BLaER1 treated with 17β-estradiol and CSF1 and Interleukin-3, amounts not matched to agents 10 nM and 100 nM (cell line): ENCODE data around the gene CAND2.

Source experiments
- H3K27ac ChIP-seq, 11 experiments: shearing (Covaris generic); formaldehyde crosslinking; 2 replicates each; pipeline ENCODE4 v1.8.1; 2022
- H3K27me3 ChIP-seq, 11 experiments: shearing (Covaris generic); formaldehyde crosslinking; 2 replicates each; pipeline ENCODE4 v1.8.1; 2022
- H3K36me3 ChIP-seq, 11 experiments: shearing (Covaris generic); formaldehyde crosslinking; 2 replicates each; pipeline ENCODE4 v1.8.1; 2022
- H3K4me1 ChIP-seq, 10 experiments: shearing (Covaris generic); formaldehyde crosslinking; 2 replicates each; pipeline ENCODE4 v1.8.1; 2022
- H3K4me2 ChIP-seq, 11 experiments: shearing (Covaris generic); formaldehyde crosslinking; 2 replicates each; pipeline ENCODE4 v1.8.1; 2022
- H3K4me3 ChIP-seq, 10 experiments: shearing (Covaris generic); formaldehyde crosslinking; 2 replicates each; pipeline ENCODE4 v1.8.1; 2022
- H3K9ac ChIP-seq, 11 experiments: shearing (Covaris generic); formaldehyde crosslinking; 2 replicates each; pipeline ENCODE4 v1.8.1; 2022
- H3K9me3 ChIP-seq, 11 experiments: shearing (Covaris generic); formaldehyde crosslinking; replicated peaks in 1 of 11; 2 replicates each; pipeline ENCODE4 v1.8.1; 2022
- H4K20me1 ChIP-seq, 11 experiments: shearing (Covaris generic); formaldehyde crosslinking; 2 replicates each; pipeline ENCODE4 v1.8.1; 2022
- Cebpa-rat ChIP-seq, 11 experiments: shearing (Covaris generic); IDR thresholded peaks; 2 replicates each; pipeline ENCODE4 v1.8.1; 2022

CAND2 gene

DNA sequence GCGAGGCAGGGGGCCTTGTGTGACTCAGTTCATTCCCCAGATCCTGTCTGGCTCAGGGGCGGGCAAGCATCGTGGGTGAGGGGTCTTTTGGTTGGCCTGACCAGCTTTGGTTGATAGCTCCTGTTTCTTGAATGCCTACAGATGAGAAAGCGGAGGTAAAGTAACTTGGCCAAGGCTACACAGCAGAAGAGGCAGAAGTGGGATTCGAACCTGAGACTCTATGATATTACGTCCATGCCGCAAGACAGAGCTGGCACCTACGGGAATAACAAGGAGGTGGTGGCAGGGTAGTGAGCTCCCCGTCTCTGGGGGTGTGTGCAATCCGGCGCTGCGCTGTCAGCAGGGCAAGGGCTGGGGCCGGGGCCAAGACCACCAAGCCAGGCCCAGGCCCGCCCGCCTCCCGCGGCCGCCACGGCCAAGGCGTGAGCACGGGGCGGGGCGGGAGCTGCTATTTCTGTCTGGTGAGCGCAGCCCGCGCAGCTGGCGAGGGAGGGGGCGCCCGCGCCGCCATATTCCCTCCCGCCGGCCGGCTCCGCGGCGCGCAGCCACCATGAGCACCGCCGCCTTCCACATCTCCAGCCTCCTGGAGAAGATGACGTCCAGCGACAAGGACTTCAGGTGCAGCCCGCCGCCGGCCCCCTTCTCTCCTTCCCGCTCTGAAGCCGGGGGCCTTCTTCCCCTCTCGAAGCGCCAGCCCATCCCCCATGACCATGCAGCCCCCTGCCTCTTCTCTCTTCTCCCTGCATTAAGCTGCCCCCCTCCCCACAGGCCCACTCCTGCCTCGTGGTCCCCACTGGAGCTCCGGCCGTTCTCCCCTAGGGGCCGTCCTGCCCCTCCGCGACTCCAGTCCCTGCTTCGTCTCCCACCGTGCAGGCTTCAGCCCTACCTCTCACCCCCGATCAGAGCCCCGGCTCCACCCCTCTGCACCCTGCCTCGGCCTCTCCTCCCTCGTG lies at the start of gene CAND2:
Gene CAND2 (plus strand): TSS at position 510 of the 953 bp plus-strand sequence. CDS start 41 bp downstream, at position 551.
- H4K20me1 ChIP-seq, result peaks cover 0 to 8% (median 0%) of the 10 kb centered on the region in 11 experiments; a peak in 1 of 22 replicates
- peaks cover 0 to 12% (median 0%) of the 10 kb centered on the region in 11 experiments; a peak in 6 of 22 replicates for H3K27me3 ChIP-seq
- peak within 1 kb of the TSS; percentile 91 to 99 (median 94) for H3K4me2 ChIP-seq
- H3K27ac ChIP-seq, result peak within 1 kb of the TSS; percentile 33 to 80 (median 59); a peak in 20 of 22 replicates
- H3K9me3 ChIP-seq, result no peaks in the 10 kb centered on the region
- H3K4me3 ChIP-seq, result peak within 1 kb of the TSS; percentile 58 to 72 (median 68)
- H3K9ac ChIP-seq, result peak within 1 kb of the TSS; percentile 69 to 81 (median 75)
- peaks cover 6 to 35% (median 20%) of the 10 kb centered on the region in 10 experiments for H3K4me1 ChIP-seq
- no peak for TF ChIP-seq Cebpa-rat (IDR thresholded peaks at IDR 0.05)
- no peaks in the 10 kb centered on the region for H3K36me3 ChIP-seq

- peaks cover 19 to 30% (median 22%) of the 10 kb centered on the region in 10 experiments for H3K4me1 ChIP-seq
Observed at GRCh38 chr3:12748477-12748876, 48.0 kb upstream of the CAND2 start.

GRCh38 chr3:12750223-12750622 lies 46.3 kb upstream of the CAND2 start:
- no peak for TF ChIP-seq Cebpa-rat (IDR thresholded peaks at IDR 0.05)
- Histone ChIP-seq H3K4me1 (peaks cover 19 to 30% (median 22%) of the 10 kb centered on the region in 10 experiments), H3K27ac (peak overlapping the region in 3 of 11 experiments; percentile 9 to 42 (median 27); a peak in 5 of 22 replicates), H3K4me2 (peak overlapping the region; percentile 34 to 75 (median 57); a peak in 21 of 22 replicates), H4K20me1 (no peaks in the 10 kb centered on the region), H3K36me3 (no peaks in the 10 kb centered on the region), H3K9me3 (no peaks in the 10 kb centered on the region), H3K4me3 (no peak overlapping the region), H3K27me3 (no peaks in the 10 kb centered on the region), H3K9ac (no peak overlapping the region)

More at GRCh38 chr3:12748477-12748876, 48.0 kb upstream of the CAND2 start:
- H3K4me2 ChIP-seq, result 0 out of 22 replicates have a peak overlapping the region, but pooled peaks of 1 of the 11 experiments have one; percentile 45
- no peak overlapping the region for H3K27ac ChIP-seq
- no peaks in the 10 kb centered on the region for H4K20me1 ChIP-seq
- H3K9me3 ChIP-seq, result no peaks in the 10 kb centered on the region
- H3K9ac ChIP-seq, result no peak overlapping the region
- H3K4me3 ChIP-seq, result no peak overlapping the region
- H3K36me3 ChIP-seq, result no peaks in the 10 kb centered on the region
- no peak for TF ChIP-seq Cebpa-rat (IDR thresholded peaks at IDR 0.05)
- no peaks in the 10 kb centered on the region for H3K27me3 ChIP-seq

GRCh38 chr3:12750658-12751071 lies 45.8 kb upstream of the CAND2 start:
- TF ChIP-seq Cebpa-rat (IDR thresholded peaks at IDR 0.05), result no peak
- H3K36me3 ChIP-seq, result no peaks in the 10 kb centered on the region
- H3K4me1 ChIP-seq, result peaks cover 19 to 30% (median 22%) of the 10 kb centered on the region in 10 experiments
- no peaks in the 10 kb centered on the region for H3K27me3 ChIP-seq
- peak overlapping the region in 1 of 11 experiments; percentile 9; a peak in 2 of 22 replicates for H3K27ac ChIP-seq
- no peak overlapping the region for H3K9ac ChIP-seq
- H3K4me3 ChIP-seq, result no peak overlapping the region
- H4K20me1 ChIP-seq, result no peaks in the 10 kb centered on the region
- H3K9me3 ChIP-seq, result no peaks in the 10 kb centered on the region
- peak overlapping the region in 10 of 11 experiments; percentile 34 to 75 (median 56); a peak in 15 of 22 replicates for H3K4me2 ChIP-seq

DNA sequence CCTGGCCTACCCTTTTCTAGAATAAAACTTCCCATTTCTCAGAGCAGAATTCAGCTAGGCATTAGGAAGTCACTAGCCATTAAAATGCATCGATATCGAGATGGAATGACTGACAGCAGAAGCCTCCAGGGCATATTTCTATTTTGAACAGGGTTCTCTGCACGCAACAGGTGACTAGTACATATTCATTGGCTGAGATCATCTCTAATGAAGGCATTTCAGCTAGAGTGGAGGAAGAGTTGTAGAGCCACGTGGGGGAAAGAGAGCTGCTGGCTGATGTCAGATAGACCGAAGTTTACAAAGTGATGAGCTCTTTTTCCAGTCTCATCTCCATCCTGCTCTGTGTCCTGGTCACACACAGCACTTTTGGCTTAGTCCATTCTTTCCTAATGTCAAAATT lies 44.9 kb upstream of the CAND2 start:
- H3K27ac ChIP-seq, result no peak overlapping the region
- H3K4me1 ChIP-seq, result peaks cover 19 to 30% (median 22%) of the 10 kb centered on the region in 10 experiments

GRCh38 chr3:12752102-12752501 lies 44.4 kb upstream of the CAND2 start:
- Histone ChIP-seq H3K27ac (no peak overlapping the region), H3K27me3 (no peaks in the 10 kb centered on the region), H3K9me3 (no peaks in the 10 kb centered on the region), H3K9ac (no peak overlapping the region), H4K20me1 (no peaks in the 10 kb centered on the region), H3K4me2 (no peak overlapping the region), H3K4me1 (peaks cover 19 to 30% (median 22%) of the 10 kb centered on the region in 10 experiments), H3K4me3 (no peak overlapping the region), H3K36me3 (no peaks in the 10 kb centered on the region)
- TF ChIP-seq Cebpa-rat (IDR thresholded peaks at IDR 0.05), result no peak

More for the DNA sequence above, 44.9 kb upstream of the CAND2 start:
- H3K36me3 ChIP-seq, result no peaks in the 10 kb centered on the region
- no peaks in the 10 kb centered on the region for H4K20me1 ChIP-seq
- H3K4me3 ChIP-seq, result no peak overlapping the region
- no peak for TF ChIP-seq Cebpa-rat (IDR thresholded peaks at IDR 0.05)
- no peaks in the 10 kb centered on the region for H3K27me3 ChIP-seq
- H3K4me2 ChIP-seq, result no peak overlapping the region
- no peaks in the 10 kb centered on the region for H3K9me3 ChIP-seq
- no peak overlapping the region for H3K9ac ChIP-seq

- H3K4me3 ChIP-seq, result no peak overlapping the region
- no peaks in the 10 kb centered on the region for H3K36me3 ChIP-seq
- peak overlapping the region in 1 of 11 experiments; percentile 44; a peak in 2 of 22 replicates for H3K4me2 ChIP-seq
- H3K9me3 ChIP-seq, result no peaks in the 10 kb centered on the region
- peaks cover 19 to 30% (median 22%) of the 10 kb centered on the region in 10 experiments for H3K4me1 ChIP-seq
- H4K20me1 ChIP-seq, result no peaks in the 10 kb centered on the region
- H3K27me3 ChIP-seq, result no peaks in the 10 kb centered on the region
- H3K27ac ChIP-seq, result no peak overlapping the region
- H3K9ac ChIP-seq, result no peak overlapping the region
- no peak for TF ChIP-seq Cebpa-rat (IDR thresholded peaks at IDR 0.05)
Observed at GRCh38 chr3:12752809-12753208, 43.7 kb upstream of the CAND2 start.

GRCh38 chr3:12753275-12754028 lies 43.0 kb upstream of the CAND2 start:
- no peaks in the 10 kb centered on the region for H3K36me3 ChIP-seq
- H3K27me3 ChIP-seq, result no peaks in the 10 kb centered on the region
- H3K9me3 ChIP-seq, result no peaks in the 10 kb centered on the region
- H4K20me1 ChIP-seq, result no peaks in the 10 kb centered on the region
- H3K9ac ChIP-seq, result no peak overlapping the region
- peaks cover 23 to 36% (median 27%) of the 10 kb centered on the region in 10 experiments for H3K4me1 ChIP-seq
- H3K27ac ChIP-seq, result no peak overlapping the region
- H3K4me2 ChIP-seq, result 0 out of 22 replicates have a peak overlapping the region, but pooled peaks of 1 of the 11 experiments have one; percentile 44
- no peak for TF ChIP-seq Cebpa-rat (IDR thresholded peaks at IDR 0.05)
- H3K4me3 ChIP-seq, result no peak overlapping the region

DNA sequence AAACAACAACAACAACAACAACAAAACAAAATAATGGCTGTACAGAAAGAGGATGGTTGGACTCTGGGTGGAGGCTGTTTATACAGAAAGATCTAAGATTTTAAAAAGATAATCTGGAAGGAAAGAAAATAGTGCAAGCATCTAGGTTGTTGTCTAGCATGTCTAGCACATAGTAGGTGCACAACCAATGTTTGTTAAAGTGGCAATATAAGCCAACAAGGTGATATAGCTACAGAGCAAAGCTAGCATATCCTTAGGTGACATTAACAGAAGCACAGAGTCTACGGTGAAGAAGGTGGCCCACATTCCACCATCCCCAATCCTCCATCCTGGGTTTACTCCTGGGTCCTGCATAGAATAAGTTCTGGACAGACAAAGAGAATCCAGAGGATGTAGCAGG lies 42.2 kb upstream of the CAND2 start:
- Histone ChIP-seq H3K4me3 (no peak overlapping the region), H3K9ac (no peak overlapping the region), H4K20me1 (no peaks in the 10 kb centered on the region), H3K4me1 (peaks cover 22 to 33% (median 29%) of the 10 kb centered on the region in 10 experiments), H3K4me2 (no peak overlapping the region), H3K36me3 (no peaks in the 10 kb centered on the region), H3K27ac (no peak overlapping the region), H3K9me3 (no peaks in the 10 kb centered on the region), H3K27me3 (no peaks in the 10 kb centered on the region)
- TF ChIP-seq Cebpa-rat (IDR thresholded peaks at IDR 0.05), result no peak
